H1 (cell line): Measurements from ENCODE around the gene STEAP1. TPM values are rescaled to one million over a fixed set of nuclear protein-coding genes. Genes with fewer than 3 reads are reported as not detected.

Source experiments
- HDAC2 ChIP-seq, 2 experiments: fragments of 300-600 bp in 1 of 2; sonication (generic) in 1 of 2; IDR thresholded peaks; 2 replicates each; pipeline ENCODE4 v1.6.1; 2011 to 2012; ENCODE audit warnings: low read depth in 2 of 2, low read length in 2 of 2, mild to moderate bottlenecking in 2 of 2, moderate library complexity in 2 of 2, borderline replicate concordance in 1 of 2, inconsistent platforms in 1 of 2
- KDM5A ChIP-seq: fragments of 200-600 bp; IDR thresholded peaks from 2 replicates; pipeline ENCODE4 v1.7.1; 2012; ENCODE audit warnings: mild to moderate bottlenecking, low read length, inconsistent platforms, mixed read lengths
- ZNF274 ChIP-seq: IDR thresholded peaks from 2 replicates; pipeline ENCODE4 v1.7.0; 2012; ENCODE audit warnings: low read length, borderline replicate concordance; ENCODE audit errors: extremely low read depth
- polyA plus RNA-seq, 7 experiments: library from polyadenylated mRNA; depleted of rRNA in 3 of 7; stranded (reverse) in 5 of 7; unstranded in 2 of 7; fragments of >200 nt in 5 of 7; fragments of 200-250 nt in 2 of 7; gene quantifications; 1 replicate in 5 of 7; 2 replicates in 1 of 7; 4 replicates in 1 of 7; pipeline versions ENCODE4 v1.2.1 to v1.2.3, GENCODE V29; 2011 to 2013; ENCODE audit warnings: missing spikeins in 2 of 7, mixed read lengths in 2 of 7
- total RNA-seq: library from RNA; stranded (reverse); fragmentation: NEBNext Ultra II Directional; extraction: Animal tissue kit (Norgen Biotek cat#: 25700); gene quantifications from 2 replicates; pipeline ENCODE4 v1.2.1, GENCODE V29; 2021

The STEAP1 gene
- total and polyA plus RNA-seq, 2 of the 8 experiments (the other 6 are each of a cell fraction or from before 2014, with no cell fraction given): 9.2 to 9.5 TPM

DNA sequence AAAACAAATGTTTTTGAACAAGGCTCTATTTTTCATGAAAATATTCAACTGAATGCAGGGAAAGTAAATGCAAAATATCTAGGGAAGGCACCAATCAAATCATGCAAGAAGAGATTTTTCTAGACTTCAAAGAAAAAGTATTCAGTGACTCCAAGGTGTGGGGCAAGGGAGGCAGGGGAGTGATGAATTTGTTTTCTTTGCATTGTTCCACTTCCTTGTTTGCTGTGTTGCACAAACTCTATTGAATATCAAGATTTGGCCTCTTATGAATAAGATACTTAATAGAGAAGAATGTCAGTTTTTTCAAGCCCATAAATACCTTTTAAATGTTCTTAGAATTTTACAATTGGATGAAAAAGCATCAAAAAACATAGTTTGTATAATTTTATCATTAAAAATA, 26.4 kb downstream of the STEAP1 start (continued):
- TF ChIP-seq KDM5A (no peak), ZNF274 (no peak), HDAC2 (IDR thresholded peaks at IDR 0.05; ENCODE audit: borderline replicate concordance in 1 of 2, low read depth in 2 of 2, low read length in 2 of 2) (no peak)
